ENCODE results near the gene SAMSN1. TPM values are rescaled to one million over a fixed set of nuclear protein-coding genes. Genes with fewer than 3 reads are reported as not detected.
A peak's percentile ranks its signal among the peaks of the same experiment; 100 is the strongest.

Gene SAMSN1
- total and polyA plus RNA-seq, 5 donors from 2014 or later: 44.8 to 112 (median 51.5) TPM

DNA sequence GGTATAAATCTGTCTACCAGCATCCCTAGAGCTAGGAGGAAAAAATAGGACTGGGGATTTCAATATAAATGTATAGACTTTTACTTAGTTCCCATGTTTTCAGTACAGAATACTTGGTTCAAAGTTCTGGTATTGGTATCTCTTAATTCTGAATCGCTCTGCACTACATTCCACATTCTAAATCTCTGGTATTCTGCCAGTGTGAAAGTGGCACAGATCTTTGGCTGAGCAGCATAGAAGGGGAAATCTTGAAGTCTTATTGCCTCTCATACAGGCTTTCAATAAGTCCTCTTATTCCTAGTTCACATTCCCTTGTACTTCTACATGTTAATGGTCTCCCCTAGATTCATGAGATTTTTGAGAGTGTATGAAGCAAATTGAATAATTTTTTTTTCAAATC lies 89.2 kb downstream of the SAMSN1 start:
- peaks cover 2 to 15% (median 10%) of the 10 kb centered on the region in 4 donors for H3K4me1 Mint-ChIP-seq
- peaks cover 0 to 2% (median 0%) of the 10 kb centered on the region in 7 donors for H3K9me3 Mint-ChIP-seq
- H3K4me3 ChIP-seq (ENCODE audit: low read depth, low read length): no peak overlapping the region
- no peak overlapping the region for H3K4me3 Mint-ChIP-seq
- H3K27me3 Mint-ChIP-seq: no peaks in the 10 kb centered on the region
- no peak for ATAC-seq (ENCODE audit: low read depth in 2 of 2)
- no peaks in the 10 kb centered on the region for H3K36me3 ChIP-seq (ENCODE audit: control insufficient read depth, insufficient read depth, low read length)
- H3K27ac ChIP-seq (ENCODE audit: insufficient read depth, low read length, poor library complexity, severe bottlenecking): no peak overlapping the region
- no peaks in the 10 kb centered on the region for H3K4me1 ChIP-seq (ENCODE audit: control insufficient read depth, insufficient read depth, low read length, poor library complexity, severe bottlenecking)
- no peak for DNase-seq
- no peak overlapping the region for H3K27ac Mint-ChIP-seq
- no peaks in the 10 kb centered on the region for H3K36me3 Mint-ChIP-seq
- H3K9me3 ChIP-seq (ENCODE audit: control insufficient read depth in 2 of 2, low read length in 2 of 2): no peaks in the 10 kb centered on the region
- no peaks in the 10 kb centered on the region for H3K27me3 ChIP-seq (ENCODE audit: control insufficient read depth, insufficient read depth, low read length)

DNA sequence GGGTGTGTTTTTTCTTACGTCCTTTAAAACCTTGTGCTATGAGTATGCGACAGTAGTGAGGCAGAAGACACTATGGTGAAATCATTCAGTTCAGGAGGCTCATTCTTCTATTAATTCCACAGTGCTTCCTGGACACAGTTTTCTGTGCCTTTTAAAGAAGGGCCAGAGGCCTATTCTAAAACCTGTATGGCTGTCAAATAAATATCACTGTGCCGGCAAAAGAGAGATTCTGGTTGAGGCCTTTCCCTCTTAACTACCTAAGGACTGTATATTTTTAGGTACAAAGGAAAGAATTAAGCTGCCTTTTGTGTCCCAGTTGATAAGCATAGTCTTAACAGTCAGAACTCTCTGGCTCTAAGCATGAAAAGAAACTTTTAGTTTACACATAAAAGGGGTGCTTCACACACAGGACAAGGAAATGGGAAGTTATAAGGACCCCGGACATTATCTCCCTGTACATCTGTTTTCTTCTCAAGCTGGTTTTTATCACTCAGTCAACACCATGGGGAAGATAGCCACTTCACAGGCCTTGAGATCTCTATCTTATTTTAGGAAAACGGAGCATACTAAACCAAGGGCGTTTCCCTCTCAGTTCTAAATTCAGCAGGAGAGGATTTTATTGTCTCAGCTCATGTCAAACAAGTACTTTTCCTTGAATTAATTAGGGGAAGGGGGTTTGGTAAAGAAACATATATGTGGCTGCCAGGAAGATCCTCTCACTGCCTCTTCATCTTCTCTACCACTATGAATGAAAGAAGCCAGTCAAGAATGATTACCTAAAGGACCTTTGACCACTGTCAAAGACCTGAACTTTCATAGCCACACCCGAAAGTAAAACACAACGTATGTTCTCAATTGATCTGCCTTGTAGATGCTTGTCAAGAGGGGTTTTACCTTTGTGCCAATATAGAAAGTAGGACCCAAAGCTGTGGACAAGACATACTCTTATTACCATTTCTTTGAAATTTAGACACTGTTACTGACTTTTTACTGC lies 91.8 kb downstream of the SAMSN1 start:
- H3K4me3 Mint-ChIP-seq: no peak overlapping the region
- H3K36me3 Mint-ChIP-seq: no peaks in the 10 kb centered on the region
- Histone ChIP-seq H3K36me3 (ENCODE audit: control insufficient read depth, insufficient read depth, low read length) (no peaks in the 10 kb centered on the region), H3K4me1 (ENCODE audit: control insufficient read depth, insufficient read depth, low read length, poor library complexity, severe bottlenecking) (no peaks in the 10 kb centered on the region), H3K27ac (ENCODE audit: insufficient read depth, low read length, poor library complexity, severe bottlenecking) (no peak overlapping the region), H3K4me3 (ENCODE audit: low read depth, low read length) (no peak overlapping the region), H3K27me3 (ENCODE audit: control insufficient read depth, insufficient read depth, low read length) (no peaks in the 10 kb centered on the region), H3K9me3 (ENCODE audit: control insufficient read depth in 2 of 2, low read length in 2 of 2) (no peaks in the 10 kb centered on the region)
- DNase-seq (peak in 1 of 3 donors; percentile 17), ATAC-seq (ENCODE audit: low read depth in 2 of 2) (no peak)
- H3K27me3 Mint-ChIP-seq: no peaks in the 10 kb centered on the region
- peaks cover 6 to 16% (median 10%) of the 10 kb centered on the region in 4 donors for H3K4me1 Mint-ChIP-seq
- peaks cover 0 to 2% (median 0%) of the 10 kb centered on the region in 7 donors for H3K9me3 Mint-ChIP-seq
- H3K27ac Mint-ChIP-seq: peak overlapping the region in 1 of 3 donors; percentile 26

DNA sequence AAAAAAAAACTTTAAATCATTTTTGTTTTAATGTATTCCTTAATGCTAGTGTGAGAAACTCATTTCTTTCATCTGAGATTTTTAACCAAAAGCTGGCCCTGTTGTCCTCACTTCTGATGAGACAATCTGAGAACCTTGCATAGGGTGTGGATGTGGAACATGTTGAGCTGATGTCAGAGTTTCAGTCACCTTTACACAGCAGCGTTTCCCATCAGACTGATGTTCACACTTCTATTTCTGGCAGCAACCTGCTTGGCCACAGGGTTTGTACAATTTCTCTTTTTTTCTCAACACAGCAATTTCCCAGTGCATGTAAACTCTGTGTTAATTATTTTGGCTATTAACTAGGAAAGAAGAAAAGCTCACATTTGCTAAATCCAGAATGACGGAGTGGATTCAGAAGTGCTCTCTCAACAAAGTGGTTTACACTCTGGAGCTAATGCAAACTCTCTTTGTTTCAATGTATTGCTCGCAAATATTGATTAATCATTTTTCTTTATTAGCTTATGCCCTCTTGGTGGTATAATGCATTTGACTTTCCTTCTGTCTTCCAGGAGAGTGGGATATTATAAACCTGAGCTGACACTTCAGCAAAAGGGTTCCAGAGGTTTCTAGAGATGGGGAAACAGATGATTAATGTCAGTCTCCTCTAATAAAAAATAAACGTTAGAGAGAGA lies 92.6 kb downstream of the SAMSN1 start:
- H3K4me3 Mint-ChIP-seq: no peak overlapping the region
- no peak for ATAC-seq (ENCODE audit: low read depth in 2 of 2)

DNA sequence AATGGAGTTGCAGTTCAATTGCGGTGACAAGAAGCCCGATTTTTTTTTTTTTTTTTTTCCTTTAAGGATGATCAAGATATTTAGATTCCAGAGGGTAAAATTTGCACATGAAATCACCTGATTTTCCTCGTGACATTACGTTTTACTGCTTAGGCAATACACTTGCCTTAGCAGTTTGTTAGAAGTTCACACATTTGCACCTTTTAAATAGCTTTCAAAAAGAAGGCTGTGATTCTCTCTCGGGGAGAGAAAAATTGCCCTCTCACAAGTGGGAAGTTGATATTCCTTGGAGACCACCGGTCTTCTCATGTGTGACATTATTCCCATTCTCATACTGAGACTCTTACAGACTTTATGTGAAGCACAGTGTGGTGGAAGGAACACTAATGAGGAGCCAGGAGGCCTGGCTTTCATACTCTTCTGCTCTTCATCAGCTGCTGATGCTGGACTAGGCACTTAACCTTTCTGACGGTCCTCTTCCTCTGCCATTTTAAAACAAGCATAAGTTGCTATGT lies 93.3 kb downstream of the SAMSN1 start:
- peak overlapping the region in 1 of 3 donors; percentile 31 for H3K27ac Mint-ChIP-seq

More for the DNA sequence above, 92.6 kb downstream of the SAMSN1 start:
- H3K36me3 ChIP-seq (ENCODE audit: control insufficient read depth, insufficient read depth, low read length): no peaks in the 10 kb centered on the region
- H3K4me1 ChIP-seq (ENCODE audit: control insufficient read depth, insufficient read depth, low read length, poor library complexity, severe bottlenecking): no peaks in the 10 kb centered on the region
- no peaks in the 10 kb centered on the region for H3K27me3 Mint-ChIP-seq
- no peak overlapping the region for H3K4me3 ChIP-seq (ENCODE audit: low read depth, low read length)
- no peak overlapping the region for H3K27ac ChIP-seq (ENCODE audit: insufficient read depth, low read length, poor library complexity, severe bottlenecking)
- H3K36me3 Mint-ChIP-seq: no peaks in the 10 kb centered on the region
- H3K4me1 Mint-ChIP-seq: peaks cover 6 to 16% (median 10%) of the 10 kb centered on the region in 4 donors
- peak in 1 of 3 donors; percentile 63 for DNase-seq
- peaks cover 0 to 2% (median 0%) of the 10 kb centered on the region in 7 donors for H3K9me3 Mint-ChIP-seq
- no peaks in the 10 kb centered on the region for H3K9me3 ChIP-seq (ENCODE audit: control insufficient read depth in 2 of 2, low read length in 2 of 2)
- H3K27me3 ChIP-seq (ENCODE audit: control insufficient read depth, insufficient read depth, low read length): no peaks in the 10 kb centered on the region
- H3K27ac Mint-ChIP-seq: peak overlapping the region in 1 of 3 donors; percentile 31

DNA sequence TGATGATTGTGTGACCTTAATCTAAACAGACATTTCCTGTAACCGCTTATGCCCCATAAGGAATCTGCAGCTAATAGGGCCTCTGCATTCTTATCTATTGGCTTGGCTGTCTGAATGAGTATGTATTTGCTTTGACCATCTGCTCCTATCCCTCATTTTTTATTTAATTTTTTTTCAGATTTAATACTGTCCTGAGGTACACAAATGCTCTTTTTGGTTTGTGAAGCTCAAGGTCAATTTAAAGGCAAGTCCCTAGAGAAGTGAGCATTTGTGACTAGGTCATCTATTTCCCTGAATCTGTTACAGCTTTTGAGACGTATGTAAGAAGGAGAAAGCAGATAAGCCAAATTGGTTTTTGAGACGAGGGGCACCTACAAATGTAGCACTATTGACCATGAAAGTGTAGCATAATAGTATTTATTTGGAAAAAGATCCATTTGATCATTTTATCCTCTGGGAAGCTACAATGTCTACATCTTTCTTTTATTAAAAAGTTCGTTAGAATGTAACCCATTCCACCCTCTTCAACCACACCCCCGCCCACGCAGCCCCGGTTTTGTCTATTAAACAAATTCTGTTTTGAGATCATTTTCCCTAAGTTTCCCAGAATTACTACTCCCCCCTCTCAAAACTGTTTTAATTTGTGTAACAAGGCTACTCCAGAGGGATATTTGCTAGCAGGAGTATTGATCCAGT lies 93.9 kb downstream of the SAMSN1 start:
- H3K4me1 Mint-ChIP-seq: peaks cover 6 to 16% (median 10%) of the 10 kb centered on the region in 4 donors
- no peaks in the 10 kb centered on the region for H3K36me3 Mint-ChIP-seq
- no peaks in the 10 kb centered on the region for H3K4me1 ChIP-seq (ENCODE audit: control insufficient read depth, insufficient read depth, low read length, poor library complexity, severe bottlenecking)
- no peak for DNase-seq
- no peaks in the 10 kb centered on the region for H3K36me3 ChIP-seq (ENCODE audit: control insufficient read depth, insufficient read depth, low read length)
- no peaks in the 10 kb centered on the region for H3K9me3 ChIP-seq (ENCODE audit: control insufficient read depth in 2 of 2, low read length in 2 of 2)
- H3K27me3 Mint-ChIP-seq: no peaks in the 10 kb centered on the region
- no peak for ATAC-seq (ENCODE audit: low read depth in 2 of 2)
- no peak overlapping the region for H3K4me3 Mint-ChIP-seq
- no peaks in the 10 kb centered on the region for H3K27me3 ChIP-seq (ENCODE audit: control insufficient read depth, insufficient read depth, low read length)
- no peak overlapping the region for H3K27ac Mint-ChIP-seq
- no peak overlapping the region for H3K4me3 ChIP-seq (ENCODE audit: low read depth, low read length)
- H3K27ac ChIP-seq (ENCODE audit: insufficient read depth, low read length, poor library complexity, severe bottlenecking): no peak overlapping the region
- peaks cover 0 to 2% (median 0%) of the 10 kb centered on the region in 7 donors for H3K9me3 Mint-ChIP-seq

More for the DNA sequence above, 93.3 kb downstream of the SAMSN1 start:
- DNase-seq (no peak), ATAC-seq (ENCODE audit: low read depth in 2 of 2) (no peak)
- H3K4me1 ChIP-seq (ENCODE audit: control insufficient read depth, insufficient read depth, low read length, poor library complexity, severe bottlenecking): no peaks in the 10 kb centered on the region
- H3K36me3 Mint-ChIP-seq: no peaks in the 10 kb centered on the region
- peaks cover 6 to 16% (median 10%) of the 10 kb centered on the region in 4 donors for H3K4me1 Mint-ChIP-seq
- H3K27ac ChIP-seq (ENCODE audit: insufficient read depth, low read length, poor library complexity, severe bottlenecking): no peak overlapping the region
- no peaks in the 10 kb centered on the region for H3K9me3 ChIP-seq (ENCODE audit: control insufficient read depth in 2 of 2, low read length in 2 of 2)
- H3K27me3 Mint-ChIP-seq: no peaks in the 10 kb centered on the region
- peaks cover 0 to 2% (median 0%) of the 10 kb centered on the region in 7 donors for H3K9me3 Mint-ChIP-seq
- no peak overlapping the region for H3K4me3 ChIP-seq (ENCODE audit: low read depth, low read length)
- no peak overlapping the region for H3K4me3 Mint-ChIP-seq
- no peaks in the 10 kb centered on the region for H3K36me3 ChIP-seq (ENCODE audit: control insufficient read depth, insufficient read depth, low read length)
- H3K27me3 ChIP-seq (ENCODE audit: control insufficient read depth, insufficient read depth, low read length): no peaks in the 10 kb centered on the region

DNA sequence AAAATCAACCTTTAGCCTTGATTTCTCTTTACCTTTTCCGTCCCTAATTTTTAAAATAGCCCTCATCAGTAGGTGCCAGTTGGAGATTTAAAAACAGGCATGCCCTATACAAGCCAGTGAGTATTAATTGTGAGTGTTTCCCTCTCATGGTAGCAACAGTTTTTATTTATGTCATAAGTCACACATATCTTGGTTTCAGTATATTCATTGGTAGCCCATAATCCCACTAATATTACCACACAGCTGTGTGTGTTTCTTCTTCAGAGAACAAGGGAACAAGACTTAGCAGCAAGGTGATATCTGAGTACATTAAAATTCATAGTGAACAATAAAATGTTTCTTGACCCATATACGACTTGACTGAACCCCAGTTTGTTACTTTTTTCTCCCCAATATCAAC lies 94.6 kb downstream of the SAMSN1 start:
- Histone ChIP-seq H3K27me3 (ENCODE audit: control insufficient read depth, insufficient read depth, low read length) (no peaks in the 10 kb centered on the region), H3K36me3 (ENCODE audit: control insufficient read depth, insufficient read depth, low read length) (no peaks in the 10 kb centered on the region), H3K4me1 (ENCODE audit: control insufficient read depth, insufficient read depth, low read length, poor library complexity, severe bottlenecking) (no peaks in the 10 kb centered on the region), H3K27ac (ENCODE audit: insufficient read depth, low read length, poor library complexity, severe bottlenecking) (no peak overlapping the region), H3K9me3 (ENCODE audit: control insufficient read depth in 2 of 2, low read length in 2 of 2) (no peaks in the 10 kb centered on the region), H3K4me3 (ENCODE audit: low read depth, low read length) (no peak overlapping the region)
- Mint-ChIP-seq H3K27ac (no peak overlapping the region), H3K36me3 (no peaks in the 10 kb centered on the region), H3K27me3 (no peaks in the 10 kb centered on the region), H3K9me3 (peaks cover 0 to 2% (median 0%) of the 10 kb centered on the region in 7 donors), H3K4me1 (peaks cover 6 to 16% (median 10%) of the 10 kb centered on the region in 4 donors), H3K4me3 (no peak overlapping the region)
- DNase-seq (no peak), ATAC-seq (ENCODE audit: low read depth in 2 of 2) (no peak)

DNA sequence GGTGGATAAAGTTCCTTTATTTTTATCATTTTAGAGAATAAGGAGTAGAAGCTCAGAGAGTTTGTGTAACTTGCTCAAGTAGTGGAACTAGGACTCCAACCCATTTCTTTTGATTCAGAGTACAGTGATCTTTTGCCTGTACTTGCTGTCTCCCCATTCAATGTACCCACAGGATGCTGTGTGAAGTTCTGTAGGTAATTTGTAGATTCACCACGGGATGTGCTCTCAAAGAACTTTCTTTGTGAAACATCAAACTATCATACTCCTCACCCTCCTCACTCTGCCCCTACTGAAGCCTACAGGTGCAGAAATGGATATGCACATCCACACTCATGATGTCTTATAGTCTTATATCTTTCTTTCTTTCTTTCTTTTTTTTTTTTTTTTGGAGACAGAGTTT lies 97.3 kb downstream of the SAMSN1 start:
- Histone ChIP-seq H3K4me1 (ENCODE audit: control insufficient read depth, insufficient read depth, low read length, poor library complexity, severe bottlenecking) (no peaks in the 10 kb centered on the region), H3K9me3 (ENCODE audit: control insufficient read depth in 2 of 2, low read length in 2 of 2) (no peaks in the 10 kb centered on the region), H3K27ac (ENCODE audit: insufficient read depth, low read length, poor library complexity, severe bottlenecking) (no peak overlapping the region), H3K27me3 (ENCODE audit: control insufficient read depth, insufficient read depth, low read length) (no peaks in the 10 kb centered on the region), H3K36me3 (ENCODE audit: control insufficient read depth, insufficient read depth, low read length) (no peaks in the 10 kb centered on the region), H3K4me3 (ENCODE audit: low read depth, low read length) (no peak overlapping the region)
- Mint-ChIP-seq H3K27ac (no peak overlapping the region), H3K4me3 (no peak overlapping the region), H3K27me3 (no peaks in the 10 kb centered on the region), H3K4me1 (peaks cover 4 to 8% (median 6%) of the 10 kb centered on the region in 4 donors), H3K36me3 (no peaks in the 10 kb centered on the region), H3K9me3 (peaks cover 0 to 2% (median 0%) of the 10 kb centered on the region in 7 donors)
- DNase-seq: peak in 1 of 3 donors; percentile 44
- peak in 1 of 2 donors; percentile 34 for ATAC-seq (ENCODE audit: low read depth in 2 of 2)

Data from CD4-positive, CD25-positive, alpha-beta regulatory T cell (primary cell).